Erythroblast (primary cell): ENCODE measurements around the gene AIG1.

Experiments used
- DNase-seq, 2 experiments: peaks; one replicate each; lab custom pipeline; 2025; lab: John Stamatoyannopoulos, UW
- GATA1 ChIP-seq: IDR thresholded peaks from 2 replicates; pipeline ENCODE4 v1.6.1; 2011; ENCODE audit warnings: low read depth, mild to moderate bottlenecking, control low read depth, low read length, moderate library complexity
- POLR2A ChIP-seq: IDR thresholded peaks from 2 replicates; pipeline ENCODE4 v1.6.1; 2011; ENCODE audit warnings: mild to moderate bottlenecking, low read length

Gene AIG1

GRCh38 chr6:143357152-143357551 lies 296.5 kb downstream of the AIG1 start:
- DNase-seq = no peak
- TF ChIP-seq GATA1 = no peak
- no peak for TF ChIP-seq POLR2A

- DNase-seq = no peak
- TF ChIP-seq POLR2A = no peak
- no peak for TF ChIP-seq GATA1
These were observed 297.0 kb downstream of the AIG1 start for GRCh38 chr6:143357561-143358255.

GRCh38 chr6:143361536-143362191 lies 301.0 kb downstream of the AIG1 start:
- no peak for DNase-seq
- TF ChIP-seq GATA1 (no peak), POLR2A (no peak)

GRCh38 chr6:143362192-143362558 lies 301.5 kb downstream of the AIG1 start:
- no peak for DNase-seq
- no peak for TF ChIP-seq GATA1
- no peak for TF ChIP-seq POLR2A

GRCh38 chr6:143363299-143363698 lies 302.6 kb downstream of the AIG1 start:
- TF ChIP-seq GATA1 = no peak
- no peak for TF ChIP-seq POLR2A
- no peak for DNase-seq

- TF ChIP-seq POLR2A = no peak
- DNase-seq = peak in 1 of 2 experiments; percentile 3
These were observed 307.7 kb downstream of the AIG1 start for GRCh38 chr6:143368426-143368825.

- DNase-seq = no peak
- TF ChIP-seq GATA1 = no peak
- no peak for TF ChIP-seq POLR2A
These were observed 309.3 kb downstream of the AIG1 start for GRCh38 chr6:143369971-143370370.

- no peak for TF ChIP-seq POLR2A
- no peak for TF ChIP-seq GATA1
These were observed 310.2 kb downstream of the AIG1 start for GRCh38 chr6:143370812-143371370.

GRCh38 chr6:143372199-143372882 lies 311.7 kb downstream of the AIG1 start:
- DNase-seq = no peak
- TF ChIP-seq POLR2A (no peak), GATA1 (no peak)

More at GRCh38 chr6:143370812-143371370, 310.2 kb downstream of the AIG1 start:
- no peak for DNase-seq

- no peak for DNase-seq
- TF ChIP-seq POLR2A = no peak
These were observed 313.3 kb downstream of the AIG1 start for GRCh38 chr6:143374014-143374413.

- TF ChIP-seq GATA1 (no peak), POLR2A (no peak)
- no peak for DNase-seq
These were observed 314.4 kb downstream of the AIG1 start for GRCh38 chr6:143375022-143375585.

GRCh38 chr6:143376375-143376774 lies 315.7 kb downstream of the AIG1 start:
- TF ChIP-seq GATA1 = no peak
- TF ChIP-seq POLR2A = no peak
- no peak for DNase-seq

GRCh38 chr6:143376861-143377260 lies 316.2 kb downstream of the AIG1 start:
- TF ChIP-seq GATA1 = no peak
- no peak for TF ChIP-seq POLR2A

GRCh38 chr6:143385636-143386035 lies 324.9 kb downstream of the AIG1 start:
- no peak for DNase-seq
- TF ChIP-seq GATA1 (no peak), POLR2A (no peak)

More at GRCh38 chr6:143376861-143377260, 316.2 kb downstream of the AIG1 start:
- no peak for DNase-seq
